T-cell (primary cell): ENCODE results near the gene DDAH1. TPM values are rescaled to one million over a fixed set of nuclear protein-coding genes. Genes with fewer than 3 reads are reported as not detected.
A peak's percentile ranks its signal among the peaks of the same experiment; 100 is the strongest.

Experiments
- ATAC-seq, 4 experiments: fragments of 200-7000 bp in 3 of 4; fragments of 150-1000 bp in 1 of 4; cut with Tn5 transposase; replicated peaks in 1 of 4; 1 replicate in 3 of 4; 2 replicates in 1 of 4; pipeline ENCODE4 v1.10.0; 2021; ENCODE audit warnings: moderate library complexity in 3 of 4, mild to moderate bottlenecking in 2 of 4, moderate number of reproducible peaks in 1 of 4
- CTCF ChIA-PET, 2 donors: fragments of 300-600 bp; sonication (Branson Sonifier 250); formaldehyde crosslinking; loops; one replicate each; lab custom pipeline; 2022; ENCODE audit warnings: antibody characterized with exemption in 2 of 2; lab: Charles Lee
- POLR2A ChIA-PET, 2 donors: fragments of 300-600 bp; sonication (Branson Sonifier 250); formaldehyde crosslinking; loops; one replicate each; lab custom pipeline; 2022; ENCODE audit warnings: antibody characterized with exemption in 2 of 2; lab: Charles Lee
- DNase-seq, 35 experiments: peaks; one replicate each; pipeline versions ENCODE4 v3.0.0 to v3.0.0-alpha.2; 2013 to 2023
- H3K27ac ChIP-seq: one replicate; pipeline ENCODE4 v1.5.1; 2013; ENCODE audit warnings: low read length
- H3K27me3 ChIP-seq, 2 experiments: replicated peaks in 1 of 2; 1 replicate in 1 of 2; 2 replicates in 1 of 2; pipeline versions ENCODE4 v1.6.1 to v1.7.0; 2013; ENCODE audit warnings: low read length in 1 of 2, mixed read lengths in 1 of 2; ENCODE audit not compliant: control insufficient read depth in 2 of 2, insufficient read depth in 2 of 2; ENCODE audit errors: extremely low read depth in 1 of 2
- H3K36me3 ChIP-seq, 2 donors: 1 replicate in 1 of 2; 2 replicates in 1 of 2; pipeline versions ENCODE4 v1.6.1 to v1.7.0; 2013; ENCODE audit warnings: low read length in 1 of 2; ENCODE audit not compliant: control insufficient read depth in 2 of 2, insufficient read depth in 1 of 2; ENCODE audit errors: extremely low read depth in 1 of 2
- H3K4me1 ChIP-seq, 2 experiments: 1 replicate in 1 of 2; 2 replicates in 1 of 2; pipeline versions ENCODE4 v1.6.1 to v1.7.0; 2013; ENCODE audit warnings: low read length in 2 of 2, mixed read lengths in 1 of 2; ENCODE audit not compliant: insufficient read depth in 2 of 2, control insufficient read depth in 1 of 2; ENCODE audit errors: extremely low read depth in 1 of 2
- H3K4me3 ChIP-seq, 2 donors: 1 replicate in 1 of 2; 2 replicates in 1 of 2; pipeline versions ENCODE4 v1.5.1 to v1.7.0; 2013; ENCODE audit warnings: mild to moderate bottlenecking in 2 of 2, low read length in 1 of 2, moderate library complexity in 1 of 2; ENCODE audit not compliant: control insufficient read depth in 1 of 2; ENCODE audit errors: extremely low read depth in 1 of 2
- H3K9me3 ChIP-seq: 2 replicates; pipeline ENCODE4 v1.7.0; 2013
- H3K27ac Mint-ChIP-seq, 2 donors: one replicate each; pipeline ENCODE4 v1.8.0; 2020 to 2021; ENCODE audit warnings: mild to moderate bottlenecking in 2 of 2, mixed read lengths in 2 of 2
- H3K27me3 Mint-ChIP-seq, 2 donors: one replicate each; pipeline ENCODE4 v1.8.0; 2021 to 2022; ENCODE audit warnings: mixed read lengths in 2 of 2
- H3K36me3 Mint-ChIP-seq: one replicate; pipeline ENCODE4 v1.8.0; 2021; ENCODE audit warnings: mixed read lengths
- H3K4me1 Mint-ChIP-seq, 3 donors: one replicate each; pipeline ENCODE4 v1.8.0; 2020 to 2022; ENCODE audit warnings: mixed read lengths in 3 of 3, mild to moderate bottlenecking in 1 of 3
- H3K4me3 Mint-ChIP-seq, 3 donors: one replicate each; pipeline ENCODE4 v1.8.0; 2020 to 2022; ENCODE audit warnings: mild to moderate bottlenecking in 3 of 3, mixed read lengths in 3 of 3, moderate library complexity in 3 of 3
- H3K9me3 Mint-ChIP-seq, 3 donors: one replicate each; pipeline ENCODE4 v1.8.0; 2020 to 2022; ENCODE audit warnings: mixed read lengths in 3 of 3
- WGBS: methylation state at CpG from one replicate; pipeline ENCODE4 v1.1.5; 2013; ENCODE audit warnings: missing lambda C conversion rate; ENCODE audit not compliant: insufficient coverage; 5-methylcytosine and 5-hydroxymethylcytosine counted together
- total RNA-seq, 35 experiments: library from RNA in 6 of 35; stranded (reverse) in 6 of 35; fragments of 120-200 nt in 1 of 35; gene quantifications; one replicate each; pipeline versions ENCODE4 v1.2.1 to v1.2.4 and lab custom pipeline; 2013 to 2026

The DDAH1 gene
- total RNA-seq, 5 donors from 2014 or later (not counting 1 experiment from before 2014, with no cell fraction given), result 0.16 to 0.47 (median 0.32) TPM; not detected in 2

DNA sequence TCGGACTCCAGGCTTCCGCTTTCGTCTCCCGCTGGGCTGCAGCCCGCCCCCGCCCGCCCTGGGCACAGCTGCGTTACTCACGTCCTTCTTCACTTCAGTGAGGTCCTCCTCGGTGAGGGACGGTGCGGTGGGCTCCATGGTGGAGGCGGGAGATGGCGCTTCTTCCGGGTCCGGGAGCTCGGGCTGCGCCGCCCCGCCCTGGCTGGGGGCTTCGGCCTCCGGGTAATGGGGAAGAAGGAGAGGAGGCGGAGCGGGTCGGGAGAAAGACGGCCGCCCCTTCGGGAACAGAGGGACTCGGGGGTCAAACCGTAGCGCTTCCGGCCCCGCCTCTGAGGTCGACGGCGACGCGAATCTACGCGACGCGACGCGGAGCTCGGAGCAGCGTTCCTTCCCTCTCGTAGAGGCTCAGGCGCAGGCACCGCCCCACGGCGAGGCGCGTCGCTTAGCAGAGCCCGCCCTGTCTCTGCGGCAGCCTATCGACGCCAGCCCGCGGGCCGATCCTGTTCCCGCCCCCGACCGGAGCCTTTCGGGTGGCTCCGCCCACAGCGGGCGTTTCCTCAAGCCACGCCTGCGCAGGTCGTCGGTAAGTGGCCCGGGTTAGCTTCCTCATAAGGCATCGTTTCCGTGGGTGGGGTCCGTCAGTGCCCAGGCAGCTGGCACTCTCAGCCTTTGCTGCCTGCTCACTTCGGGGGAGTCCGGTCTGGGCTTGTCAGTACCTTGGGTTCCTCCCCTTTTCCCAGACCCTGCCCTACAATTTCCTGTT is 188.6 kb downstream of the DDAH1 start, which contains the start of gene BCL10:
BCL10 (minus strand) TSS at position 418 of the 763 bp plus-strand sequence; CDS start at position 138, 280 bp downstream.
- ATAC-seq (peak; percentile 96 to 99 (median 98)), DNase-seq (peak; percentile 94 to 99 (median 97))
- peaks cover 49 to 62% (median 58%) of the 10 kb centered on the region in 3 donors for H3K4me1 Mint-ChIP-seq
- Histone ChIP-seq H3K4me3 (peak within 1 kb of the TSS; percentile 68 to 100), H3K9me3 (no peaks in the 10 kb centered on the region), H3K36me3 (peaks cover 2 to 11% of the 10 kb centered on the region in 2 donors), H3K27me3 (no peaks in the 10 kb centered on the region), H3K4me1 (peaks cover 10 to 14% of the 10 kb centered on the region in 2 experiments), H3K27ac (peak within 1 kb of the TSS; percentile 87)
- H3K9me3 Mint-ChIP-seq, result no peaks in the 10 kb centered on the region
- CTCF ChIA-PET, result interaction anchor here (0.5 to 4.4 kb wide), 16 partner anchors 13 to 1140 kb away, joined by 3 to 65 read pairs (median 5); partner anchors contain the start of gene C1orf52 (in 2 of the 2)
- POLR2A ChIA-PET, result interaction anchor here (0.5 to 2.4 kb wide), 16 partner anchors 12 to 1805 kb away, joined by 3 to 24 read pairs (median 4); partner anchors contain the start of genes C1orf52 (in 2 of the 2), CTBS (in 1 of the 2), GNG5 (in 1 of the 2) and SPATA1 (in 1 of the 2)
- WGBS, result 0% methylated on average over 75 of the region's 78 CpGs
- no peaks in the 10 kb centered on the region for H3K27me3 Mint-ChIP-seq
- peak within 1 kb of the TSS; percentile 83 to 88 (median 86) for H3K4me3 Mint-ChIP-seq
- H3K27ac Mint-ChIP-seq, result peak within 1 kb of the TSS; percentile 86 to 94
- peaks cover 11% of the 10 kb centered on the region for H3K36me3 Mint-ChIP-seq

DNA sequence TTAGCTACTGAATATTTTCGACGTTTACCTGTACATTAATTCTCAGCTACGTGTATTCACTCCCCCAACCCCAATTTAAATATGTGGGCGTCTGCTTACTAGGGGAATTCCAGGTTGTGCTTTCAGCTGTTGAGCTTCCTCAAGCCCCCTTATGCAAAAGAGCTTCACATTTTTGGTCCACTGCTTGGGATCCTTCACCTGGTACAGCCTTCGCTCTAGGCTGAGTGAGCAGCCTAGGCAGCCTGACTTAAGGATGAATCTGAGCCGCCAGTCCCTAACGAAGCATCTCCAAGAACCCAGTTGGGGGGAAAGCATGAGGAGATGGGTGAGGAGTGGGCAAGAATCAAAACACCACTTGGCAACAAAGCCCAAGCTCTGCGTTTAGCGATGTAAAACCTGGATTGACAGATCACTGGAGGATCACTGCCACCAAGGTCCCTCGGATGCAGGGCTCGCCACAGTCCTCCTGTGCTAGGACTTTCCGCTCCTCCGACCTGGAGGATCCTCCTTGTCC is 189.2 kb downstream of the DDAH1 start:
- Mint-ChIP-seq H3K27me3 (no peaks in the 10 kb centered on the region), H3K9me3 (no peaks in the 10 kb centered on the region), H3K36me3 (peaks cover 16% of the 10 kb centered on the region), H3K27ac (peak overlapping the region; percentile 80 to 94), H3K4me3 (peak overlapping the region; percentile 83 to 88 (median 86)), H3K4me1 (peaks cover 56 to 68% (median 63%) of the 10 kb centered on the region in 3 donors)
- WGBS, result 0% methylated on average over 7 of the region's 13 CpGs
- no peak for ATAC-seq
- Histone ChIP-seq H3K27me3 (no peaks in the 10 kb centered on the region), H3K4me1 (peaks cover 10 to 14% of the 10 kb centered on the region in 2 experiments), H3K9me3 (no peaks in the 10 kb centered on the region), H3K27ac (peak overlapping the region; percentile 87), H3K4me3 (peak overlapping the region; percentile 68 to 100), H3K36me3 (peaks cover 2 to 17% of the 10 kb centered on the region in 2 donors)
- DNase-seq, result peak in 24 of 35 experiments; percentile 3 to 66 (median 19)
- CTCF ChIA-PET, result interaction anchor here (0.5 to 4.4 kb wide), 12 partner anchors 14 to 1132 kb away, joined by 3 to 65 read pairs (median 8); partner anchors contain the start of genes C1orf52 (in 2 of the 2) and PRKACB (in 1 of the 2)
- POLR2A ChIA-PET, result interaction anchor here (0.5 to 2.4 kb wide), 13 partner anchors 12 to 770 kb away, joined by 3 to 24 read pairs (median 4); partner anchors contain the start of genes C1orf52 (in 2 of the 2), GNG5 (in 1 of the 2), SPATA1 (in 1 of the 2) and SYDE2 (in 1 of the 2)

DNA sequence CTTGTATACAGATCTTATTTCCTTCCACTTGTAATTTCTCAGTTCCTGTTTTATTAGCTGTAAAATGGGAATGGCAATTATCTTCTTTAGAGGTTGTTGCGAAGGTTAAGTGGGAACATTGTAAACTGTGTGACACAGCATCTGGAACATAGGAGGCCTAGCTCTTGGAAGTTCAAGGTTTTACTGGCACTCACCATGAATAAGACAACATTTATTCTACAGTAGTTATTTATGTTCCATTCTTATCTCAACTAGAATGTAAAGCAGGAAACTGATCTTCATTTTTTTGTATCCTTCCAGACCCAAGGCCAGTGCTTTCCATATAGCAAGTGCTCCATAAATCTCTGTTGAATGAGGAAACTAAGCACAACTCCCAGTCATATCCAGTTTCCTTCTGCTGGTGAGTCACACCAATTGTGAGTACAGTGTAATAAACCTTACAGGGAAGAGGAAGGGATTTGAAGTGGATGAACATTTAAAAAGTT is 189.9 kb downstream of the DDAH1 start:
- Histone ChIP-seq H3K27ac (peak overlapping the region; percentile 87), H3K27me3 (no peaks in the 10 kb centered on the region), H3K9me3 (no peaks in the 10 kb centered on the region), H3K4me1 (peaks cover 10 to 14% of the 10 kb centered on the region in 2 experiments), H3K4me3 (peak overlapping the region; percentile 68 to 100), H3K36me3 (peaks cover 2 to 24% of the 10 kb centered on the region in 2 donors)
- no CpG with 5 or more reads among the region's 1 CpG for WGBS
- peak in 1 of 35 experiments; percentile 14 for DNase-seq
- Mint-ChIP-seq H3K27me3 (no peaks in the 10 kb centered on the region), H3K4me1 (peaks cover 60 to 72% (median 66%) of the 10 kb centered on the region in 3 donors), H3K36me3 (peaks cover 19% of the 10 kb centered on the region), H3K4me3 (peak overlapping the region; percentile 83 to 88 (median 86)), H3K9me3 (no peaks in the 10 kb centered on the region), H3K27ac (peak overlapping the region; percentile 80 to 94)
- ChIA-PET CTCF (interaction anchor here (0.6 to 4.4 kb wide), 8 partner anchors 14 to 1131 kb away, joined by 3 to 65 read pairs (median 20); partner anchors contain the start of genes C1orf52 (in 2 of the 2) and PRKACB (in 1 of the 2)), POLR2A (interaction anchor here (0.5 to 2.4 kb wide), 9 partner anchors 11 to 433 kb away, joined by 3 to 20 read pairs (median 4); partner anchors contain the start of genes C1orf52 (in 2 of the 2), SYDE2 (in 1 of the 2) and ZNHIT6 (in 1 of the 2))
- no peak for ATAC-seq

DNA sequence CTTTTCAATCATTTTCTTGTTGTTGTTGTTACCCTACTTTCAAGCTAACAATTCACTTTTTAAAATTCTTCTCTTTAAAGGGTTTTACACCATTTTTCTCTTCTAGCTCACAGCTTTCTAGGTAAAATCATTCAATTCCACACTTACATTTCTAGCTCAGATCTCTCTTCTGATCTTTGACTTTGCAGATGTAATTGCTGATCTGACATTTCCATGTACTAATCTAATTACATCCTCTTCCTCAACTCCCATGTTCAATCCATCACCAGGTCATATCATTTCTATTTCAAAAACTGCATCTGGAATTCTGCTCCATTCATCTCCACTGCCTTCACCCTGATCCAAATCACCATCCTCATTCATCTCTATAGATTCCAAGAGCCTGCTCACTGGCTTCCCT is 191.6 kb downstream of the DDAH1 start:
- ChIA-PET POLR2A (interaction anchor here in 1 of 2 donors (2.3 kb wide), 1 partner anchor 14 kb away, joined by 10 read pairs; the partner anchor contains the start of gene C1orf52), CTCF (interaction anchor here in 1 of 2 donors (1.1 to 4.3 kb wide), 4 partner anchors 10 to 329 kb away, joined by 5 to 40 read pairs (median 11); partner anchors contain the start of gene C1orf52)
- H3K36me3 Mint-ChIP-seq, result peaks cover 30% of the 10 kb centered on the region
- no peak overlapping the region for H3K4me3 ChIP-seq
- no peaks in the 10 kb centered on the region for H3K9me3 Mint-ChIP-seq
- H3K36me3 ChIP-seq, result peaks cover 2 to 38% of the 10 kb centered on the region in 2 donors
- H3K4me3 Mint-ChIP-seq, result peak overlapping the region in 1 of 3 donors; percentile 83
- H3K27ac Mint-ChIP-seq, result peak overlapping the region; percentile 4 to 30
- H3K27ac ChIP-seq, result peak overlapping the region; percentile 9
- H3K9me3 ChIP-seq, result no peaks in the 10 kb centered on the region
- peaks cover 10 to 14% of the 10 kb centered on the region in 2 experiments for H3K4me1 ChIP-seq
- H3K4me1 Mint-ChIP-seq, result peaks cover 66% of the 10 kb centered on the region in 3 donors
- ATAC-seq (no peak), DNase-seq (no peak)
- H3K27me3 ChIP-seq, result no peaks in the 10 kb centered on the region
- no peaks in the 10 kb centered on the region for H3K27me3 Mint-ChIP-seq

DNA sequence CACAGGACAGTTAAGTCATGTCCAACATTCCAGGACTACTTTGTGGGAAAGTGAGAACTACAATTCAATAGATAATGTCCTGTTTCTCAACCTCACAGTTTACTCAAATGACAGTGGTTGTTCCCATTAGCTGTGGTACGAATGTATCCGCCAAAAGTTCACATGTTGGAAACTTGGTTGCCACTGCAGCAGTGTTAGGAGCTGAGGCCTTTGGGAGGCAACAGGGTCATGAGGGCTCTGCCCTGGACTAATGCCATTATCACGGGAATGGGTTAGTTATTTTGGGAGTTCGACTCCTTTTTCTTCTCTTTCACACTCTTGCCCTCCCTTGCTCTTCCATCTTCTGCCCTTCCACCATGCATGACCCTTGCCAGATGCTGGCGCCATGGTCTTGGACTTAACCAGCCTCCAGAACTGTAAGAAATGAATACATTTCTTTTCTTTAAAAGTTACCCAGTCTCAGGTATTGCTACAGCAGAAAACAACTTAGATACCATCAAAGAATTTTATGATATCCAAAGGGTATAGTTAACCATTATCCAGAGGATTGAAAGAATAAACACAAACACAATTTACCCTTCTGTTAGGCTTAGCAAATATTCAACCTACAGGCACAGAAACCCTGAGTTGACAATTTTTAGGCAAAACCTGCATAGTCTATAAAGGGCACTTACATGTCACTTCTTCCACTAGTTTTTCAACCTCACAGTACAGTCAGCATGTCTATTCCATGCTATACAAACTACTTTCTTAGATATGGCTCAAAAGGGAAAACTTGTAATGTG is 196.0 kb downstream of the DDAH1 start:
- 100% methylated on average over 2 of the region's 5 CpGs for WGBS
- no peak overlapping the region for H3K27ac ChIP-seq
- no peaks in the 10 kb centered on the region for H3K4me1 ChIP-seq
- H3K27ac Mint-ChIP-seq, result peak overlapping the region; percentile 11 to 25
- no peak overlapping the region for H3K4me3 Mint-ChIP-seq
- H3K27me3 ChIP-seq, result no peaks in the 10 kb centered on the region
- DNase-seq, result no peak
- ATAC-seq, result no peak
- H3K4me1 Mint-ChIP-seq, result peaks cover 40 to 42% (median 41%) of the 10 kb centered on the region in 3 donors
- H3K4me3 ChIP-seq, result no peak overlapping the region
- ChIA-PET CTCF (interaction anchor here (0.7 to 4.3 kb wide), 7 partner anchors 9 to 747 kb away, joined by 4 to 40 read pairs (median 8); partner anchors contain the start of gene C1orf52 (in 2 of the 2)), POLR2A (interaction anchor here in 1 of 2 donors (0.6 kb wide), 1 partner anchor 1757 kb away, joined by 3 read pairs; no protein-coding TSS in a partner anchor)
- no peaks in the 10 kb centered on the region for H3K9me3 Mint-ChIP-seq
- H3K9me3 ChIP-seq, result no peaks in the 10 kb centered on the region
- H3K27me3 Mint-ChIP-seq, result no peaks in the 10 kb centered on the region
- H3K36me3 Mint-ChIP-seq, result peaks cover 37% of the 10 kb centered on the region
- H3K36me3 ChIP-seq, result peaks cover 2 to 57% of the 10 kb centered on the region in 2 donors
